Measurements from ENCODE around the gene SPAST.
"Not testable (repeated sequence)": the region's sequence is repeated elsewhere in the genome, so short reads cannot be mapped to it uniquely, and the experiment has no call there.

The SPAST gene

GRCh38 chr2:32128636-32129035, 65.3 kb downstream of the SPAST start:
- DNase-seq (ENCODE audit: low read depth): no peak

- no peak for DNase-seq (ENCODE audit: low read depth)
Observed at GRCh38 chr2:32129086-32129485, 65.7 kb downstream of the SPAST start.

DNA sequence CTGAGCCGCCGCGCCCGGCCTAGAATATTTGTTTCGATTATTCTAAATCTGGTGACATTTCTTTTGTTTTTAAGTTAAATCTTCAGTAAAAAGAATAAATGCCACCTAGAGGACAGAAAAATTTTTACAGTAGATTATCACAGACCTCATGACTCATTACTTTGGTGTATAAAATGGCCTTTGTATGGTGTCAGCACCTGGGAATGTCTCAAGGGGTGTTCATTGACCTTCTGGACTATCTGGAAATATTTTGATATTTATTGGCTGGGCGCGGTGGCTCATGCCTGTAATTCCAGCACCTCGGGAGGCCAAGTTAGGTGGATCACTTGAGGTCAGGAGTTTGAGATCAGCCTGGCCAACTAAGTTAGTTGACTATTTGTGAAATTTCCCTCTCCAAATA, 72.1 kb downstream of the SPAST start:
- DNase-seq (ENCODE audit: low read depth): no peak

DNA sequence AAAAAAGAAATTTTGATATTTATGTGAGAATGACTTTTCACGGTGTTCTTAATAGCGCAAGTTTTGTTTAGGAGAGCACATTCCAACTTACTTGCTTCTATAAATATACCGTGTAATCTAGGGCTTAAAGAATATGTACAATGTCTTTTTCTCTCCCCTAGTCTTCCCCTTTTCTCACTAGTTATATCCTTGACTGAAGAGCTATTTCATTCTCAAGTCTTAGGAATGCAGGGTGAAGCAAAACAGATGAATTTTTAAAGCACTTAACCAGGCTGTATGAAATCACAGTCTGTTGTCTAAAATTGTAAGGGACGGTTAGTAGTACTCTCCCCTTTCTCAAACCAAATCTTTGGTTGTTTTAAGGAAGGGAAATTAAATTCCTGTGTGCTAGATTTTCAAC, 72.7 kb downstream of the SPAST start:
- DNase-seq (ENCODE audit: low read depth): no peak

GRCh38 chr2:32151544-32151943, 88.2 kb downstream of the SPAST start:
- not testable (repeated sequence) for DNase-seq (ENCODE audit: low read depth)

GRCh38 chr2:32159678-32160077, 96.3 kb downstream of the SPAST start:
- DNase-seq (ENCODE audit: low read depth): no peak

- DNase-seq (ENCODE audit: low read depth): no peak
Observed at GRCh38 chr2:32161296-32161695, 97.9 kb downstream of the SPAST start.

- not testable (repeated sequence) for DNase-seq (ENCODE audit: low read depth)
Observed at GRCh38 chr2:32164254-32164653, 100.9 kb downstream of the SPAST start.

GRCh38 chr2:32165027-32165347, 101.6 kb downstream of the SPAST start:
- not testable (repeated sequence) for DNase-seq (ENCODE audit: low read depth)

DNA sequence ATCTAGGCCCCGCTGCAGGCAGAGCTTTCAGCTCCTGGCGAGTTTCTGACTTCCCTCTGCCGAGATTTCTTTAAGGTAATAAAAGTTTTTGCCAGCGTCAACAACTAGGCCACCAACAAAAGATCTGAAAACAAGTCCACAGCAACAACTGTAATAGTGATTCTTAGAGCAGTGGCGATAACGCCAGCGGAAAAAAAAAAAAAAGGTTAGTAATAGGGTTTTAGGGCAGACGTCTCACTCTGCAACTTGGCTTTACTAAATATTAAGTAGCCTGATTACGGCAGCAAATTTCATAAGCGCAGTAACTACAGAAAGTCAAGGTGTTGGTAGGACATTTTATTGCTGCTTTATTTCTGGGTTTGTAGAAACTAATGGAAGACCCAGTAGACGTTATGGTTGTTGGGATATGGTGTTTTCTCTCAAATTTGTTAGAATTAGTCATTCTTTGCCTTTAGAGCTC, 102.8 kb downstream of the SPAST start:
- DNase-seq (ENCODE audit: low read depth): no peak

DNA sequence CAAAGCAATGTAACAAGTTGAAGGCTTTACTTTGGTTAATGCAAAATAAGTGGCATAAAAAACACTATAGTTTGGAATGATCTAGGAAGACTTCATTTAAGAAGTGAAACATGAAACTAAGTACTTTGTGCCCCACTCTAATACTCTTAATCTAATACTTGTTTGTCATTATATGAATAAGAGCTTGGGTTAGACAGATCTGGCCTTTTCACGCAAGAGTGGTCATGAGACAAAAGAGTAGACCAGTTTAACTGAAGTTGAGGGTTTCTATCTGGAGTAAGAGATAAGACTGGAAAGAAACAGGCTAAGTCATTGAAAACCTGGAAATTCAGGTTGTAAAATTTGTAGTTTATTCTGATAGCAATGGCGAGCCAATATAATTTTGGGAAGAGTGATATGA, 105.2 kb downstream of the SPAST start:
- DNase-seq (ENCODE audit: low read depth): no peak

GRCh38 chr2:32172870-32173269, 109.5 kb downstream of the SPAST start:
- no peak for DNase-seq (ENCODE audit: low read depth)

GRCh38 chr2:32182667-32183066, 119.3 kb downstream of the SPAST start:
- no peak for DNase-seq (ENCODE audit: low read depth)

DNA sequence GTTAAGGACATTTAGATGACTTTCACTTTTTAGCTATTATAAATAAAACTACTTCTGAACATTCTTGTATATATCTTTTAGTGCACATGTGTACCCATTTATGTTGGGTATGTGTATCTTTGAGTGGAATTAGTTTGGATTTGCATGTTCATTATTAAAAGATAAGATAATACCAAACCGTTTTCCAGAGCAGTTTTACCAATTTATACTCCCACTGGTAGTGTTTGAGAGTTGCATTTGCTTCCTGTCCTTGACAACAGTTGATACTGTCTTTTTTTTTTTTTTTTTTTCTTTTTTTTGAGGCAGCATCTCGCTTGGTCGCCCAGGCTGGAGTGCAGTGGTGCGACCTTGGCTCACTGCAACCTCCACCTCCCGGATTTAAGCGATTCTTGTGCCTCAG, 125.7 kb downstream of the SPAST start:
- no peak for DNase-seq (ENCODE audit: low read depth)

GRCh38 chr2:32192418-32192817, 129.1 kb downstream of the SPAST start:
- DNase-seq (ENCODE audit: low read depth): no peak

GRCh38 chr2:32200814-32201213, 137.5 kb downstream of the SPAST start:
- DNase-seq (ENCODE audit: low read depth): no peak

GRCh38 chr2:32203428-32203827, 140.1 kb downstream of the SPAST start:
- not testable (repeated sequence) for DNase-seq (ENCODE audit: low read depth)
